ENCODE results near the gene SLC5A10.

Gene SLC5A10

GRCh38 chr17:18951941-18952842 lies at the start of gene SLC5A10:
Gene SLC5A10, plus strand, starts transcription at chr17:18952165. Its CDS starts 41 bp downstream, at chr17:18952206.
- no peak within 1 kb of the TSS for H3K4me3 ChIP-seq (IDR thresholded peaks at IDR 0.05; ENCODE audit: insufficient read depth, low read depth, low read length)
- H2AFZ ChIP-seq (ENCODE audit: low read depth), result no peak within 1 kb of the TSS
- no peaks in the 10 kb centered on the region for H4K20me1 ChIP-seq (ENCODE audit: insufficient read depth)
- H3K4me1 ChIP-seq (ENCODE audit: low read depth, poor library complexity, severe bottlenecking), result no peaks in the 10 kb centered on the region
- no peaks in the 10 kb centered on the region for H3K36me3 ChIP-seq (ENCODE audit: insufficient read depth)
- no peak within 1 kb of the TSS for H3K4me2 ChIP-seq
- H3K27ac ChIP-seq, result no peak within 1 kb of the TSS
- no peak for TF ChIP-seq CTCF (conservative IDR thresholded peaks at IDR 0.05; ENCODE audit: low read depth, low read length)
- H3K79me2 ChIP-seq (ENCODE audit: insufficient read depth, low read depth), result no peaks in the 10 kb centered on the region
- H3K27me3 ChIP-seq (ENCODE audit: insufficient read depth, low read depth), result no peaks in the 10 kb centered on the region
- H3K9ac ChIP-seq, result no peak within 1 kb of the TSS

- no peak for TF ChIP-seq CTCF (conservative IDR thresholded peaks at IDR 0.05; ENCODE audit: low read depth, low read length)
- H3K27ac ChIP-seq, result no peak overlapping the region
- no peaks in the 10 kb centered on the region for H3K79me2 ChIP-seq (ENCODE audit: insufficient read depth, low read depth)
- no peak overlapping the region for H3K9ac ChIP-seq
- no peaks in the 10 kb centered on the region for H3K36me3 ChIP-seq (ENCODE audit: insufficient read depth)
- no peak overlapping the region for H2AFZ ChIP-seq (ENCODE audit: low read depth)
- no peak overlapping the region for H3K4me2 ChIP-seq
- no peak overlapping the region for H3K4me3 ChIP-seq (IDR thresholded peaks at IDR 0.05; ENCODE audit: insufficient read depth, low read depth, low read length)
- H3K27me3 ChIP-seq (ENCODE audit: insufficient read depth, low read depth), result no peaks in the 10 kb centered on the region
- no peaks in the 10 kb centered on the region for H4K20me1 ChIP-seq (ENCODE audit: insufficient read depth)
- H3K4me1 ChIP-seq (ENCODE audit: low read depth, poor library complexity, severe bottlenecking), result peaks cover 8% of the 10 kb centered on the region
Measured at GRCh38 chr17:18904482-18904881, 47.5 kb upstream of the SLC5A10 start.

GRCh38 chr17:18905226-18905625 lies 46.7 kb upstream of the SLC5A10 start:
- Histone ChIP-seq H3K36me3 (ENCODE audit: insufficient read depth) (no peaks in the 10 kb centered on the region), H3K27ac (no peak overlapping the region), H3K4me3 (IDR thresholded peaks at IDR 0.05; ENCODE audit: insufficient read depth, low read depth, low read length) (no peak overlapping the region), H3K9ac (no peak overlapping the region), H4K20me1 (ENCODE audit: insufficient read depth) (no peaks in the 10 kb centered on the region), H3K27me3 (ENCODE audit: insufficient read depth, low read depth) (no peaks in the 10 kb centered on the region), H3K79me2 (ENCODE audit: insufficient read depth, low read depth) (no peaks in the 10 kb centered on the region), H3K4me2 (no peak overlapping the region), H2AFZ (ENCODE audit: low read depth) (no peak overlapping the region), H3K4me1 (ENCODE audit: low read depth, poor library complexity, severe bottlenecking) (peaks cover 7% of the 10 kb centered on the region)
- no peak for TF ChIP-seq CTCF (conservative IDR thresholded peaks at IDR 0.05; ENCODE audit: low read depth, low read length)

GRCh38 chr17:18910326-18910725 lies 41.6 kb upstream of the SLC5A10 start:
- H3K4me2 ChIP-seq, result no peak overlapping the region
- no peak overlapping the region for H3K4me3 ChIP-seq (IDR thresholded peaks at IDR 0.05; ENCODE audit: insufficient read depth, low read depth, low read length)
- H3K9ac ChIP-seq, result no peak overlapping the region
- H3K79me2 ChIP-seq (ENCODE audit: insufficient read depth, low read depth), result no peaks in the 10 kb centered on the region
- no peaks in the 10 kb centered on the region for H3K27me3 ChIP-seq (ENCODE audit: insufficient read depth, low read depth)
- H4K20me1 ChIP-seq (ENCODE audit: insufficient read depth), result no peaks in the 10 kb centered on the region
- H3K4me1 ChIP-seq (ENCODE audit: low read depth, poor library complexity, severe bottlenecking), result no peaks in the 10 kb centered on the region
- H3K27ac ChIP-seq, result no peak overlapping the region
- no peak overlapping the region for H2AFZ ChIP-seq (ENCODE audit: low read depth)
- no peak for TF ChIP-seq CTCF (conservative IDR thresholded peaks at IDR 0.05; ENCODE audit: low read depth, low read length)
- no peaks in the 10 kb centered on the region for H3K36me3 ChIP-seq (ENCODE audit: insufficient read depth)

All from KMS-11 (cell line).